GM23248 (cell line): ENCODE data around the gene RANBP10. TPM values are rescaled to one million over a fixed set of nuclear protein-coding genes. Genes with fewer than 3 reads are reported as not detected.

Experiments
- DNase-seq: peaks from one replicate; pipeline ENCODE4 v3.0.0-alpha.2; 2015
- H2AFZ ChIP-seq: fragments of 200-600 bp; sonication (generic); 2 replicates; pipeline ENCODE4 v1.6.1; 2016; ENCODE audit warnings: antibody characterized with exemption
- H3F3A ChIP-seq: fragments of 200-600 bp; sonication (generic); 2 replicates; pipeline ENCODE4 v1.6.1; 2016; ENCODE audit warnings: mild to moderate bottlenecking, antibody characterized with exemption, mixed run types; ENCODE audit not compliant: insufficient read depth
- H3K27ac ChIP-seq: fragments of 200-600 bp; sonication (generic); 2 replicates; pipeline ENCODE4 v1.5.1; 2016; ENCODE audit warnings: mild to moderate bottlenecking
- H3K27me3 ChIP-seq: fragments of 200-600 bp; sonication (generic); replicated peaks from 2 replicates; pipeline ENCODE4 v1.6.1; 2016; ENCODE audit warnings: mild to moderate bottlenecking; ENCODE audit not compliant: insufficient read depth
- H3K36me3 ChIP-seq: fragments of 200-600 bp; sonication (generic); 2 replicates; pipeline ENCODE4 v1.6.1; 2016; ENCODE audit warnings: low read depth, mild to moderate bottlenecking
- H3K4me1 ChIP-seq: fragments of 200-600 bp; sonication (generic); 2 replicates; pipeline ENCODE4 v1.6.1; 2016; ENCODE audit warnings: mild to moderate bottlenecking; ENCODE audit not compliant: insufficient read depth
- H3K4me2 ChIP-seq: fragments of 200-600 bp; sonication (generic); one replicate; pipeline ENCODE4 v1.6.1; 2016; ENCODE audit warnings: mild to moderate bottlenecking; ENCODE audit not compliant: unreplicated experiment
- H3K4me3 ChIP-seq: fragments of 200-600 bp; sonication (generic); 2 replicates; pipeline ENCODE4 v1.5.1; 2016; ENCODE audit warnings: mild to moderate bottlenecking
- H3K79me2 ChIP-seq: fragments of 200-600 bp; sonication (generic); 2 replicates; pipeline ENCODE4 v1.6.1; 2016; ENCODE audit warnings: mild to moderate bottlenecking; ENCODE audit not compliant: insufficient read depth
- H3K9ac ChIP-seq: fragments of 200-600 bp; sonication (generic); 2 replicates; pipeline ENCODE4 v1.6.1; 2016; ENCODE audit warnings: mild to moderate bottlenecking
- H3K9me2 ChIP-seq: fragments of 200-600 bp; sonication (generic); 2 replicates; pipeline ENCODE4 v1.6.1; 2016; ENCODE audit warnings: mixed run types, mild to moderate bottlenecking, moderate library complexity; ENCODE audit not compliant: insufficient read depth
- H3K9me3 ChIP-seq: fragments of 200-600 bp; sonication (generic); one replicate; pipeline ENCODE4 v1.6.1; 2017; ENCODE audit warnings: low read depth
- H4K20me1 ChIP-seq: fragments of 200-600 bp; sonication (generic); 2 replicates; pipeline ENCODE4 v1.6.0; 2016; ENCODE audit not compliant: insufficient read depth
- EZH2 ChIP-seq: fragments of 200-600 bp; sonication (generic); IDR thresholded peaks from 2 replicates; pipeline ENCODE4 v1.6.1; 2018; ENCODE audit warnings: antibody characterized with exemption, mild to moderate bottlenecking; ENCODE audit not compliant: insufficient read depth, poor library complexity, severe bottlenecking
- EZH2phosphoT487 ChIP-seq: fragments of 200-600 bp; sonication (generic); IDR thresholded peaks from 2 replicates; pipeline ENCODE4 v1.6.1; 2018; ENCODE audit warnings: antibody characterized with exemption, moderate library complexity, mild to moderate bottlenecking, low read depth; ENCODE audit not compliant: insufficient read depth
- WGBS, 2 experiments: methylation state at CpG; one replicate each; pipeline ENCODE4 v1.1.6; 2015 to 2017; ENCODE audit warnings: low lambda C conversion rate in 2 of 2, low coverage in 1 of 2; ENCODE audit errors: missing lambda C conversion rate in 2 of 2; 5-methylcytosine and 5-hydroxymethylcytosine counted together
- in situ Hi-C: fragments of 300-500 bp; cut with MboI; formaldehyde crosslinking; loops from 2 replicates; pipeline ENCODE4 v1.15.0; 2020
- polyA plus RNA-seq: library from polyadenylated mRNA; unstranded; fragments of >200 nt; fragmentation: Nextera tagmentation; extraction: Ambion mirVana; gene quantifications from 2 replicates; pipeline ENCODE4 v1.2.1, GENCODE V29; 2016
- total RNA-seq: library from RNA; depleted of rRNA; stranded (reverse); fragments of >200 nt; shearing (Covaris generic); gene quantifications from 2 replicates; pipeline ENCODE4 v1.2.3, GENCODE V29; 2014

The RANBP10 gene
- total and polyA plus RNA-seq, 2 experiments from 2014 or later, result 2.4 to 5.8 TPM

DNA sequence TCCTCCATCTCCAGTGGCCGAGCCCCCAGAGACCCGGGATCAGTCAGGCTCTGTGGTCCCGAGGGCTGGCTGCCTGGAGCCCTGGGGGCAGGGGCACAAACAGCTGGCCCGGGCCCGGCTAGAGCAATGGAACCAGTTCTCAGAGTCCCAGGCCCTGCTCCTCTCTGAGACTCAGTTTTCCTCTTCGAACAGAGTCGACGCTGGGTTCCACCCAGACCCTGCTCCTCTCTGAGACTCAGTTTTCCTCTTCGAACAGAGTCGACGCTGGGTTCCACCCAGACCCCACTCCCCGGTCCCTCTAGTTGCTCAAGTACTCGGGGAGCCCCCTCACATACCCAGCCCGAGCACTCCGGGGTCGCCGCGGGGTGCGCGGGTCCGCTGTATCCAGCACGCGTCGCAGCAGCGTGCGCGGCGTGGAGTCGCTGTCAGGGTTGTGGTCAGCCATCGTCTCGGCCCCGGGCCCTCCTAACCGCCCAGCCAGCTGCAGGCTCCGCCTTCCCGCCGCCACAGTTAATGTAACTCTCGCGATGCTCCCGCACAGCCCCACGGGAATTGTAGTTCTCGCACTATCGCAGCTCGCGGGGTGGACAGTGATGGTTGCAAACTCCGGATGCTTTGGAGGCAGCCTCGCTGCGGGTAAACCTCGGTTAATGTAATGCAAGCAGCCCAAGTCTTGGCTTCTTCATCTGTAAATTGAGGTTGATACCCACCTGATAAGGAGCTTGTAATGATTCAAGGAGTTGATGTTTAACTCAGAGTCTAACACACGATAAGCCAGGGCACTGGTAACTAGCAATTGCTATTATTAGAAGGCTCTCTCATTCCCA is 27.3 kb upstream of the RANBP10 start:
- H3K4me1 ChIP-seq, result peaks cover 6% of the 10 kb centered on the region
- H3K4me3 ChIP-seq, result peak overlapping the region; percentile 93
- no peaks in the 10 kb centered on the region for H3K9me3 ChIP-seq
- H3K36me3 ChIP-seq, result peaks cover 6% of the 10 kb centered on the region; the same call in 1 of the 2 replicates
- H3K79me2 ChIP-seq, result peaks cover 31% of the 10 kb centered on the region
- H3K4me2 ChIP-seq, result peak overlapping the region; percentile 87
- no peaks in the 10 kb centered on the region for H3F3A ChIP-seq
- peak overlapping the region; percentile 93 for H2AFZ ChIP-seq
- WGBS, 2 experiments, result 1 to 3% methylated on average over 45 to 49 of the region's 49 CpGs
- DNase-seq, result peak; percentile 97
- no peaks in the 10 kb centered on the region for H3K9me2 ChIP-seq
- no peak for TF ChIP-seq EZH2
- TF ChIP-seq EZH2phosphoT487, result no peak
- no peaks in the 10 kb centered on the region for H4K20me1 ChIP-seq
- H3K27ac ChIP-seq, result peak overlapping the region; percentile 89
- no peaks in the 10 kb centered on the region for H3K27me3 ChIP-seq
- in situ Hi-C loops, result no loop called here
- H3K9ac ChIP-seq, result peak overlapping the region; percentile 99

DNA sequence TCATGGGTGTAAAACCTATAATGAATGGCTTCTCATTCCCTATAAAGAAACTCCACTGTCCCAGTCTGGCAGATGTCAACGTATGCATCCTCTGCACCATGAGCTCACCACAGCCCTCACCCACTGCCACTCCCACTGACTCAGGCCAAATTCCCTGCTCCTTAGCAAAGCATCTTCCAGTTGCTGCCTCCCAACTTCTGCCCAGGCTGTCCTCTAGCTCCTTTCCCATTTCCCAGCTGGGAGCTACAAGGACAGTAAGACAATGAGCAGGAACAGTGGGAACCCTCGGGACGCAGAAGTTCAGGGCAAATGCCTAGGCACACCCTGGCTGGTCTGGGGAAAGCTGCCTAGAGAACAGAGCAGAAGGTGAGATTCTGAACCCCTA is 26.7 kb upstream of the RANBP10 start:
- peaks cover 6% of the 10 kb centered on the region for H3K4me1 ChIP-seq
- H4K20me1 ChIP-seq, result no peaks in the 10 kb centered on the region
- WGBS, 2 experiments, result 0% methylated on average over 3 of the region's 3 CpGs
- H3K9ac ChIP-seq, result peak overlapping the region; percentile 99
- no peaks in the 10 kb centered on the region for H3K9me3 ChIP-seq
- H2AFZ ChIP-seq, result peak overlapping the region; percentile 93
- no peak for TF ChIP-seq EZH2phosphoT487
- H3K79me2 ChIP-seq, result peaks cover 31% of the 10 kb centered on the region
- peak overlapping the region; percentile 87 for H3K4me2 ChIP-seq
- H3K27me3 ChIP-seq, result no peaks in the 10 kb centered on the region
- H3K9me2 ChIP-seq, result no peaks in the 10 kb centered on the region
- peaks cover 6% of the 10 kb centered on the region; the same call in 1 of the 2 replicates for H3K36me3 ChIP-seq
- in situ Hi-C loops, result no loop called here
- peak overlapping the region; percentile 89 for H3K27ac ChIP-seq
- H3F3A ChIP-seq, result no peaks in the 10 kb centered on the region
- H3K4me3 ChIP-seq, result peak overlapping the region; percentile 93
- peak; percentile 94 for DNase-seq

DNA sequence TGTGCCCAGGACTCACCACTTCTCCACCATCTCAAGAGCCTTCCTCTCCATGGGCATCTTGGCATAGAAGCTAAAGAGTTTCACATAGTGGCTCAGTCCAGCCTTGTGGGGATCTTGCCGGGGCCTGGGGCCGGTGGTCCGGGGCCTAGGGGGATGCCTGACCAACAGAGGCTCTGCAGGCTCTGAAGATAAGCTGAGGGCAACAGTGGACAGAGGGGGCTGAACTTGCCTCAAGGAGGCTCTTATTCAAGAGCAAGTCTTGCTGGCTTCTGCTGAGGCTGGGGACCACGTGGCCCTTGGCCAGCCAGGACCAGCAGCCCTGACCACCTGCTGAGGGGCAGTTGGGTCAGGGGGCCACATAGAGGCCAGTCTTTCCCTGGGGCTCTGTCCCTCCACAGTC is 22.3 kb upstream of the RANBP10 start:
- no peak for TF ChIP-seq EZH2
- no peak for TF ChIP-seq EZH2phosphoT487
- peaks cover 6% of the 10 kb centered on the region; the same call in 1 of the 2 replicates for H3K36me3 ChIP-seq
- 50 to 81% methylated on average over 1 to 4 of the region's 4 CpGs for WGBS, 2 experiments

DNA sequence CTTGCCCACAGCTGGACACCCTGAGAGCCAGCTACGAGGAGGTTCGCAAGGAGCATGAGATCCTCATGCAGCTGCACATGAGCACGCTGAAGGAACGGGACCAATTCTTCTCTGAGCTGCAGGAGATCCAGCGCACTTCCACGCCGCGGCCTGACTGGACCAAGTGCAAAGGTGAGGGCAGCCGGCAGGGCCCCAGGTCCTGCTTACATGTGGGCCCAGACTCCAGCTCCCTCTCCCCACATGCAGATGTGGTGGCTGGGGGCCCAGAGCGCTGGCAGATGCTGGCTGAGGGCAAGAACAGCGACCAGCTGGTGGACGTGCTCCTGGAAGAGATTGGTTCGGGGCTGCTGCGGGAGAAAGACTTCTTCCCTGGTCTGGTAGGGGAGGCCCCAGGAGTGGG is 19.5 kb upstream of the RANBP10 start:
- H3K27ac ChIP-seq, result no peak overlapping the region
- no peak for DNase-seq
- H3F3A ChIP-seq, result 0 out of 2 replicates have a peak, but pooled peaks cover 9% of the 10 kb centered on the region
- no peaks in the 10 kb centered on the region for H3K79me2 ChIP-seq
- TF ChIP-seq EZH2 (no peak), EZH2phosphoT487 (no peak)
- H3K36me3 ChIP-seq, result 0 out of 2 replicates have a peak, but pooled peaks cover 6% of the 10 kb centered on the region
- H3K4me1 ChIP-seq, result 0 out of 2 replicates have a peak, but pooled peaks cover 6% of the 10 kb centered on the region
- 90 to 92% methylated on average over 14 of the region's 14 CpGs for WGBS, 2 experiments
- H3K4me3 ChIP-seq, result no peak overlapping the region
- H3K9ac ChIP-seq, result no peak overlapping the region
- no peaks in the 10 kb centered on the region for H3K9me3 ChIP-seq
- H3K9me2 ChIP-seq, result no peaks in the 10 kb centered on the region
- no peaks in the 10 kb centered on the region for H3K27me3 ChIP-seq
- no peak overlapping the region for H3K4me2 ChIP-seq
- no peak overlapping the region for H2AFZ ChIP-seq
- in situ Hi-C loops, result no loop called here
- no peaks in the 10 kb centered on the region for H4K20me1 ChIP-seq

More for the DNA sequence above, 22.3 kb upstream of the RANBP10 start:
- Histone ChIP-seq H3K4me1 (peaks cover 6% of the 10 kb centered on the region), H3K9me3 (no peaks in the 10 kb centered on the region), H3K27me3 (no peaks in the 10 kb centered on the region), H3F3A (no peaks in the 10 kb centered on the region), H3K9ac (no peak overlapping the region), H3K79me2 (peaks cover 27% of the 10 kb centered on the region), H3K4me2 (no peak overlapping the region), H3K4me3 (no peak overlapping the region), H3K27ac (no peak overlapping the region), H3K9me2 (no peaks in the 10 kb centered on the region), H2AFZ (no peak overlapping the region), H4K20me1 (no peaks in the 10 kb centered on the region)
- no peak for DNase-seq
- in situ Hi-C loops, result no loop called here
